Stimulated activated CD4-positive, alpha-beta T cell treated with anti-CD3 and anti-CD28 coated beads, Interleukin-4, amount 100 ng/mL, for 1 hour (primary cell): ENCODE data around the gene ADPRS.
A peak's percentile ranks its signal among the peaks of the same experiment; 100 is the strongest.

Source experiments
- DNase-seq: peaks from one replicate; pipeline ENCODE4 v3.0.0-alpha.2; 2020

The ADPRS gene

GRCh38 chr1:36087233-36088123 lies 1.2 kb upstream of the ADPRS start:
- DNase-seq, result no peak

GRCh38 chr1:36088265-36088576 lies 471 bp upstream of the ADPRS start:
- DNase-seq, result no peak

- no peak for DNase-seq
Measured at GRCh38 chr1:36089393-36090121, 865 bp downstream of the ADPRS start.

DNA sequence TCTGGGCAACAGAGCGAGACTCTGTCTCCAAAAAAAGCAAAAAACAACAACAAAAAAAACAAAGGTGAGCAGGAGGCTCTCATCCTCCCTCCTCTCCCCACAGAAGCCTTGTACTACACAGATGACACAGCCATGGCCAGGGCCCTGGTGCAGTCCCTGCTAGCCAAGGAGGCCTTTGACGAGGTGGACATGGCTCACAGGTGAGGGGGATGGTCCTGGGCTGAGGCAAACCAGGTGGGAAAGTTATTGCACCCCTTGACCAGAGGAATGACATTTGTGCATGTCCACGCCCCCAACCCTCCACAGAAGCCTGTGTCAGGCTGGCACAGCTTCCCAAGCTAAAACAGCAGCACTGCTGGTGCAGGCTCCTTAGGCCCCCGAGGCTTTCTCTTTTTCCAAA lies 2.4 kb downstream of the ADPRS start:
- DNase-seq, result no peak

GRCh38 chr1:36091698-36092097 lies 3.0 kb downstream of the ADPRS start:
- no peak for DNase-seq

- DNase-seq, result no peak
Measured at GRCh38 chr1:36092166-36092797, 3.6 kb downstream of the ADPRS start.

DNA sequence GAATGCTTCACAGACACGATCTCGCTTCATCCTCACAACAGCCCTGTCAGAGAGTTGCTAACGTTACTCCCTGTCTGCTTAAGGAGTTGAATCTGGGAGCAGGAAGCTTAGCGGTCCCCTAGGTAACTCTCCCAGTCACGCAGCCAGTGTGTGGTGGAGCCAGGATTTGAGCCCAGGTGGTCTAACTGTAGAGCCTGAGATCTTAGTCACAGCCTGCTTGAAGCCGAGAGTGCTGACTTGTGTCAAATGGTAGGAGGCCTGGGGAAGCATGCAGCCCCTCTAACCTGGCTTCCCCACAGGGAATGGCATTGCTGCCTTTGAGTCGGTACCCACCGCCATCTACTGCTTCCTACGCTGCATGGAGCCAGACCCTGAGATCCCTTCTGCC lies 4.1 kb downstream of the ADPRS start:
- no peak for DNase-seq

- no peak for DNase-seq
Measured at GRCh38 chr1:36093226-36093625, 4.5 kb downstream of the ADPRS start.

- no peak for DNase-seq
Measured at GRCh38 chr1:36093929-36094328, 5.2 kb downstream of the ADPRS start.

DNA sequence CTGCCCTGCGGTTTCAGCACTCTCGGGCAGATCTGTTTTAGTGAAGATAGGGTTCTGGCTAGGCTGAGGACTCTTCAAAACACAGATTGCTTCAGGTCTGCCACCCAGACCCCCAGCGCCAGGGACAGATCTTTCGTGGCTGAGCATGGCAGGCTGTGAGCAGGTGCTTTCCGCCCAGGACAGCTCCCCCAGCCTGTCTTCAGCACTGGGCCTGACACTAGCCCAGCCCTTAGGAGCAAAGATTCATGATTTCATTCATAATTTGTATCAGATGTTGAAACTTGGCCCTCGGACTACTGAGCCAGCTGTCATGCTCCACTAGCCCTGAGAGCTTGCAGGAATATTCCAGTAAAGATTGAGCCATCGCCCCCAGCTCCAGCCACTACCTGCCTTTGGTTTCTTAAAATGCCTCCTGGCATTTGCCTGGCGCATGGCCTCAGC lies 5.9 kb downstream of the ADPRS start:
- DNase-seq, result no peak

DNA sequence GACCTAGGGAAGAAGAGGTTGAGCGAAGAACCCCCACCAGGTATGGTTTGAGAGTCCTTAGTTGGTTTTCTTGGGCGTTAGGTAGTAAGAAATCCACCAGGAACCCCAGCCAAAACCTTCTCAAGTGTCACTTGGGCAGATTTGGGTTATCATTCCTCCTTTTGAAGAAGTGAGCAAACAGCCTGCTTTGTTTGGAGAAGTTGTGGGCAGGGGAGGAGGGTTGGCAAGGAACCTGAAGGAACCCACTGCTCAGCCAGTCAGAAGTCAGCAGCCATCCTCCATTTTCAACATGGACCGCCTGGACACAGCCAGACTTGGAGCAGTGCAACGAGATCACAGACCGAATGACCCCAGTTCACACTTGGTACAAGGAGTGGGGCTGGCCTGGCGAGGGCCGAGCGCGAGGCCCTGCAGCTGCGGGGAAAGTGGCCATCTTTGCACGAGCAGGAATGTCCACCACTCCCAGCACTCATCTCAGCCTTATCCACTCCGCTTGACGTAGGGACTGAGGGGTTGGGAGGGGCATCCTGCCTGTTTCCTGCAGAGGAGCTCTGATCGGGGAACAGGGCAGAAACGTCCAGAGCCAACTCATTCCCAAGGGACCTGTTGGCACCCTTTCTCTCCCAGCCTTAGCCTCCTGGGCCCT lies 7.2 kb downstream of the ADPRS start:
- DNase-seq, result no peak

DNA sequence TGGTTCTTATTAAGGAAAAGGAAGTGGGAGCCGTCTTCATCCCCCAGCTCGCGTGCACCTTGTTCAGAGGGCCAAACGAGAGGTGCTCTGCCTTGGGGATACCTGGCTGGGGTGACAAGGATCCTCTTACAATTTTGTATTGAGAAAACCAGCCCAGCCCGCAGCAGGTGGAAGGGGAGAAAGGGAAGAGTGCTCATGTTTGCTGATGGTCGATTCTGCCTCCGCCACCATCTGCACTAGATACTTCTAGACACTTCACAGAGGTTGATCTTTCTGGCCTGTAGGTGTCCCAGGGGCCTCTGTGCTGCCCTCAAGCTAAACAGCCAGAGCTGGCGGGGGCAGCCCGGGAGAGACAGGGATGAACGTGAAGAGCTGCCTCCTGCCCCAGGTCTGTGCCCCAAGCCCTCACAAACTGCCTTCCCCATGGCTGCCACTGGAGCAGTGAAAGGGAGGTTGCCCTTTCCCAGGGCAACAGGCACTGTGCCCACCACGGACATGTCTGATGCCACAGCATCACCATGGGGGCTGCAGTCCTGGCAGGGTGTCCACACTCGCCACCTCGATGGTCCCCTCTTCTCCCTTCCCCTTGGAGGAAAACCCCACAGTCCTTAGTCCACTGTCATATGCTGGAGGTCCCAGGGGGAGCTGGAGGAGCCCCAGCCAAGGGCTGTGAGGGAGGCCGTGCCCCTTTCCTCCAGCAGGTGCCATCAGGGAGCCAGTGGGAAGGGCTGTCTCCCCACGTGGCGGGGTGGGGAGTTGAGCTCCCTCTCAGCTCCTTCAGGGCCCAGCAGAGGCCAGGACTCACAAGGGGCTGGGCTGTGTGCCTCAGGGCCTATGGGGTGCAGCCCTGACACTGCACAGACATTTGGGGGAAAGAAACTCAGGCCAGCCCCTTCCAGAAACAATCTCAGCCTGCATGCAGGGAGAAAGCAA lies 8.1 kb downstream of the ADPRS start:
- no peak for DNase-seq

DNA sequence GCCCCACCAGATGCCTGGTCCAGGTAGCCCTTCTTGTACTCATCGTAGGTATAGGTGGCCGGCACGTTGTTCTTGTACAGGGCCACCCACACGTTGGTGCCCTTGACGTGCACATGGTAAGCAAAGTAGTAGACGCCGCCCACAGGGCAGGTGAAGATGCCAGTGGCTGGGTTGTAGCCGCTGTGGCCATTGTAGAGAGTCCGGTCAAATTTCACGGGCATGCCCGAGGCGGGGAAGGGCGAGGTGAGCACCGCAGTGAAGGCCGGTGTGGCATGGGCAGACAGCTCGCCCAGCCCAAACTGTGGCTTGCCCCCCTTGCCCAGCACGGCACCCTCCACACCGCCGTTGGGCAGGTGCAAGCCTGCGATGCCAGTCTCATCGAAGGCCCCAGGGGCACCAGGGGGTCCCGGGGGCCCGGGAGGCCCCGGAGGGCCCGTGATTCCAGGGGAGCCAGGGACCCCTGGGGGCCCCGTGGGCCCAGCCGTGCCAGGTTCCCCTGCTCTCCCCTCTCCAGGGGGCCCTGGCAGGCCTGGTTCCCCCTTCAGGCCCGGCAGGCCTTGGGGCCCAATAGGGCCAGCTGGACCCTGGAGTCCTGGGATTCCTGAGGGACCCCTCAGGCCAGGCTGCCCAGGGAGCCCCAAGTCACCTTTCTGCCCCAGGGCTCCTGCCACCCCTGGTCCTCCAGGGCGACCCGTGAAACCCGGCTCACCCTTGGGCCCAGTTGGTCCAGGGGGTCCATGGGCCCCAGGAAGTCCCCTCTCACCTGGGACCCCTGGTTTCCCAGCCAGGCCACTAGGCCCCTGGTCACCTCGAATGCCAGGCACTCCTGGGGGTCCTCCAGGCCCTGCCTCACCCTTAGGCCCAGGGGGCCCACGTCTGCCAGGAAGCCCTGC lies 9.2 kb downstream of the ADPRS start:
- no peak for DNase-seq

DNA sequence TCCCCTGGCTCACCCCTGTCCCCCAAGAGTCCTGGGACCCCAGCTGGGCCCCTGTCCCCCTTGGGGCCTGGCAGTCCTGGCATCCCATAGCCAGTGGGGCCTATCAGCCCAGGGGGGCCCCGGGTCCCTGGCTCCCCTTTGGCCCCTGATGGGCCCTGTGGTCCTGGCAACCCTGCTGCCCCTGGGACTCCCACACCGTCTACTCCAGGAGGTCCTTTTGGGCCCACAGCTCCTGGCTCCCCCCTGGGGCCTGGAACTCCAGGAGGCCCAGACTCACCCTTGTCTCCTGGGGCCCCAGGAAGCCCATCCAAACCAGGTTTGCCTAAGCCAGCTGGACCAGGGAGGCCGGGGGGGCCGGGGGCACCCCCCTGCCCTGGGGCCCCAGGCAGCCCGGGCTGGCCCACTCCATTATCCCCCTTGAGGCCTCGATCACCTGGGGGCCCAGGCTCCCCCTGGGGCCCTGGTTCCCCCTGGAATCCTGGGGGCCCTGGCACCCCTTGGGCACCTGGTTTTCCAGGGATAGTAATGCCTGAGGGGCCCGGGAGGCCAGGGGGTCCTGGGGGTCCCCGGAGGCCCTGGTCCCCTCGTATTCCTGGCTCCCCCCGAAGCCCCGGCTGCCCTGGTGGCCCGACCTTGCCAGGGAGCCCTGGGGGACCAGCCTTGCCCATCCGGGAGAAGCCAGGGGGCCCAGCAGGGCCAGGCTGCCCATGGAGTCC lies 10.1 kb downstream of the ADPRS start:
- DNase-seq, result no peak

GRCh38 chr1:36099681-36100341 lies 11.1 kb downstream of the ADPRS start:
- DNase-seq, result peak; percentile 79

GRCh38 chr1:36100376-36100775 lies 11.7 kb downstream of the ADPRS start:
- no peak for DNase-seq

DNA sequence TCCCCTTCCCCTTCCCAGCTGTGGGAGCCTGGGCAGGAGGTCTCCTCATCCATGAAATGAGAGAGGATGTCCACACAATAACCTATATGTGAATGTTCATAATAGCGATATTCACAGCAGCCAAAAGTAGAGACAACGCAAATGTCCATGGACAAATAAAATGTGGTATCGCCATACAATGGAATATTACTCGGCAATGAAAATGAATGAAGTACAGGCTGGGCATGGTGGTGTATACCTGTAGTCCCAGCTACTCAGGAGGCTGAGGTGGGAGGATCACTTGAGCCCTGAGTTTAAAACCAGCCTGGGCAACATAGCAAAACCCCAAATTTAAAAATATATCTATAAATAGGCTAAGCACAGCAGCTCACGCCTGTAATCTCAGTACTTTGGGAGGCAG lies 12.9 kb downstream of the ADPRS start:
- no peak for DNase-seq

- no peak for DNase-seq
Measured at GRCh38 chr1:36106269-36106668, 17.6 kb downstream of the ADPRS start.

- DNase-seq, result no peak
Measured at GRCh38 chr1:36107394-36107793, 18.7 kb downstream of the ADPRS start.

DNA sequence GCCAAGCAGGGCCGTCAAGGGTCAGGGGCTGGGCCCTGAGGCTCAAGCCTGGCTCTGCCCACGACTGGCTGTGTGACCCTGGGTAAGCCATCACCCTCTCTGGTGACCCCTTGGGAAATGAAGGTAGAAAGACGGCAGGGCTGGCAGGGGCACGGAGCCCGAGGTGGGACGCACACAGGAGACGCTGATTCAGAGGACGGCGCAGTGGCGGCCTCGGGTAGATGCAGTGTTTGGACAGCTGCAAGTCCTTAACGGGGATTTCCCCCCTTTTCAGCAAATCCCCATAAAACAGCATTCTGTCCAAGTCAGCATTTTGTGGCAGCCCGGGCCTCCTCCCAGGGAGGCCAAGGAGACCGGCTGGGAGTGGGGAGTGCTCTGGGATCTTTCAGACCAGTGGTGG lies 19.6 kb downstream of the ADPRS start:
- DNase-seq, result no peak
